HepG2 (cell line): ENCODE measurements around the gene AGTRAP. TPM values are rescaled to one million over a fixed set of nuclear protein-coding genes. Genes with fewer than 3 reads are reported as not detected.

ENCODE experiments used
- BHLHE40 ChIP-seq: IDR thresholded peaks from 2 replicates; pipeline ENCODE4 v1.6.1; 2011; ENCODE audit warnings: low read length, improper control_type of control experiment
- KLF9 ChIP-seq: IDR thresholded peaks from 2 replicates; pipeline ENCODE4 v1.6.1; 2016; ENCODE audit warnings: low read depth
- MLLT10 ChIP-seq: sonication (generic); formaldehyde crosslinking; IDR thresholded peaks from 2 replicates; pipeline ENCODE4 v1.4.0; 2020; ENCODE audit warnings: missing genetic modification reagents
- ZNF775 ChIP-seq: sonication (generic); formaldehyde crosslinking; IDR thresholded peaks from 2 replicates; pipeline ENCODE4 v1.4.0; 2020; ENCODE audit warnings: missing genetic modification reagents, mild to moderate bottlenecking, moderate library complexity, borderline replicate concordance
- polyA plus RNA-seq, 8 experiments: library from polyadenylated mRNA; depleted of rRNA in 3 of 8; stranded (reverse) in 7 of 8; unstranded in 1 of 8; fragments of >200 nt; fragmentation: Illumina TruSeq in 4 of 8; extraction: Trizol in 4 of 8; gene quantifications; 2 replicates each; pipeline versions ENCODE4 v1.2.1 to v1.2.3, GENCODE V29; 2011 to 2016; ENCODE audit warnings: low read depth in 4 of 8, missing spikeins in 1 of 8, mixed read lengths in 1 of 8; ENCODE audit not compliant: insufficient read depth in 1 of 8
- total RNA-seq, 5 experiments: library from RNA; depleted of rRNA; stranded (reverse); fragments of >200 nt; fragmentation: Illumina TruSeq; extraction: Trizol; gene quantifications; 2 replicates each; pipeline ENCODE4 v1.2.3, GENCODE V29; 2016; ENCODE audit warnings: low read depth in 1 of 5
- TF ChIP-seq, protein P1 (sequence below): sonication (generic); formaldehyde crosslinking; IDR thresholded peaks from 2 replicates; pipeline ENCODE4 v1.9.0; 2021; ENCODE audit warnings: missing genetic modification reagents, borderline replicate concordance
- TF ChIP-seq, protein P2 (sequence below): sonication (generic); formaldehyde crosslinking; IDR thresholded peaks from 2 replicates; pipeline ENCODE4 v1.4.0; 2020; ENCODE audit warnings: missing genetic modification reagents
- TF ChIP-seq, protein P3 (sequence below): sonication (generic); formaldehyde crosslinking; IDR thresholded peaks from 2 replicates; pipeline ENCODE4 v1.5.0; 2020; ENCODE audit warnings: missing genetic modification reagents
- TF ChIP-seq, protein P4 (sequence below): sonication (generic); formaldehyde crosslinking; IDR thresholded peaks from 2 replicates; pipeline ENCODE4 v1.5.1; 2020; ENCODE audit warnings: mild to moderate bottlenecking, missing genetic modification reagents, moderate library complexity
- TF ChIP-seq, protein P5 (sequence below): sonication (generic); formaldehyde crosslinking; IDR thresholded peaks from 2 replicates; pipeline ENCODE4 v1.5.1; 2020; ENCODE audit warnings: mild to moderate bottlenecking, missing genetic modification reagents, borderline replicate concordance

AGTRAP gene
- total and polyA plus RNA-seq, 2 of the 13 experiments (the other 11 are each of a cell fraction or from before 2014, with no cell fraction given): 28.3 to 32.0 TPM

DNA sequence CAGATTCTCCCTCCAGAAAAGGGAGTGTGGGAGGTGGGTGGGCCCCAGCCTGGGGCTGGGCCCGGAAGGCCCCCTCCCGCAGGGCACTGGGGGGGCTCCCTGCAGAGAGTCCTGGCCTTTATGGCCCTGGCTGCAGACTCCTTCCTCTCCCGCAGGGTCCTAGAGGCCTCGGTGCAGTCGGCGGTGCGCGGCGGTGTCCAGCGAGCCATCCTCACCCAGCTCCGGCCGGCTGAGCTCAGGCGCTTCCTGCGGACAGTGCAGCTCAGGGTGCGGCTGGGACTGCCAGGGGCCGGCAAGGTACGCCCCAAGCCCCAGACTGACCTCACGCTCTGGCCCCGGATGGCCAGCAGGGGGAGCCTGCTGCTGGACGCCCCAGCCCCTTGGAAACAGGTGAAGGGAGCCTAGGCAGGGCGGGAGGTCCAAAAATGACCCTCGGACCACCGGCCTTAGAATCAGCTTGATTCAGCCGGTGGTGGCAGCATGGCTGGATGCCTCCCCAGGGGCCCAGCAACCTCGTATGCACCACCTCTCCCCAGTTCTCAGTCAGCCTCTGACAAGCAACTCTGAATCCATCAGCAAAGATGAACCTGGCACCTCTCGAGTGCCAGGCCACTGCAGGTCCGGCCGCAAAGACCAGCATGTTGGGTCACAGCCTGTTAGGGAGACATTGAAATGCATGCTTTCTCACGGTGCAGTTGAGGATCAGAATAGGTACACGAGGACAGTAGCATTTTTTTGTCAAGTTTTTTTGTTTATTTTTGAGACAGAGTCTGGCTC is 49.2 kb downstream of the AGTRAP start (continued):
- TF ChIP-seq, protein P1, sequence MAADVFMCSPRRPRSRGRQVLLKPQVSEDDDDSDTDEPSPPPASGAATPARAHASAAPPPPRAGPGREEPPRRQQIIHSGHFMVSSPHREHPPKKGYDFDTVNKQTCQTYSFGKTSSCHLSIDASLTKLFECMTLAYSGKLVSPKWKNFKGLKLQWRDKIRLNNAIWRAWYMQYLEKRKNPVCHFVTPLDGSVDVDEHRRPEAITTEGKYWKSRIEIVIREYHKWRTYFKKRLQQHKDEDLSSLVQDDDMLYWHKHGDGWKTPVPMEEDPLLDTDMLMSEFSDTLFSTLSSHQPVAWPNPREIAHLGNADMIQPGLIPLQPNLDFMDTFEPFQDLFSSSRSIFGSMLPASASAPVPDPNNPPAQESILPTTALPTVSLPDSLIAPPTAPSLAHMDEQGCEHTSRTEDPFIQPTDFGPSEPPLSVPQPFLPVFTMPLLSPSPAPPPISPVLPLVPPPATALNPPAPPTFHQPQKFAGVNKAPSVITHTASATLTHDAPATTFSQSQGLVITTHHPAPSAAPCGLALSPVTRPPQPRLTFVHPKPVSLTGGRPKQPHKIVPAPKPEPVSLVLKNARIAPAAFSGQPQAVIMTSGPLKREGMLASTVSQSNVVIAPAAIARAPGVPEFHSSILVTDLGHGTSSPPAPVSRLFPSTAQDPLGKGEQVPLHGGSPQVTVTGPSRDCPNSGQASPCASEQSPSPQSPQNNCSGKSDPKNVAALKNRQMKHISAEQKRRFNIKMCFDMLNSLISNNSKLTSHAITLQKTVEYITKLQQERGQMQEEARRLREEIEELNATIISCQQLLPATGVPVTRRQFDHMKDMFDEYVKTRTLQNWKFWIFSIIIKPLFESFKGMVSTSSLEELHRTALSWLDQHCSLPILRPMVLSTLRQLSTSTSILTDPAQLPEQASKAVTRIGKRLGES (CRISPR knock-in tag): no peak
- TF ChIP-seq MLLT10 (CRISPR knock-in tag) (no peak), ZNF775 (CRISPR knock-in tag) (no peak), KLF9 (no peak), BHLHE40 (no peak)
- TF ChIP-seq, protein P2, sequence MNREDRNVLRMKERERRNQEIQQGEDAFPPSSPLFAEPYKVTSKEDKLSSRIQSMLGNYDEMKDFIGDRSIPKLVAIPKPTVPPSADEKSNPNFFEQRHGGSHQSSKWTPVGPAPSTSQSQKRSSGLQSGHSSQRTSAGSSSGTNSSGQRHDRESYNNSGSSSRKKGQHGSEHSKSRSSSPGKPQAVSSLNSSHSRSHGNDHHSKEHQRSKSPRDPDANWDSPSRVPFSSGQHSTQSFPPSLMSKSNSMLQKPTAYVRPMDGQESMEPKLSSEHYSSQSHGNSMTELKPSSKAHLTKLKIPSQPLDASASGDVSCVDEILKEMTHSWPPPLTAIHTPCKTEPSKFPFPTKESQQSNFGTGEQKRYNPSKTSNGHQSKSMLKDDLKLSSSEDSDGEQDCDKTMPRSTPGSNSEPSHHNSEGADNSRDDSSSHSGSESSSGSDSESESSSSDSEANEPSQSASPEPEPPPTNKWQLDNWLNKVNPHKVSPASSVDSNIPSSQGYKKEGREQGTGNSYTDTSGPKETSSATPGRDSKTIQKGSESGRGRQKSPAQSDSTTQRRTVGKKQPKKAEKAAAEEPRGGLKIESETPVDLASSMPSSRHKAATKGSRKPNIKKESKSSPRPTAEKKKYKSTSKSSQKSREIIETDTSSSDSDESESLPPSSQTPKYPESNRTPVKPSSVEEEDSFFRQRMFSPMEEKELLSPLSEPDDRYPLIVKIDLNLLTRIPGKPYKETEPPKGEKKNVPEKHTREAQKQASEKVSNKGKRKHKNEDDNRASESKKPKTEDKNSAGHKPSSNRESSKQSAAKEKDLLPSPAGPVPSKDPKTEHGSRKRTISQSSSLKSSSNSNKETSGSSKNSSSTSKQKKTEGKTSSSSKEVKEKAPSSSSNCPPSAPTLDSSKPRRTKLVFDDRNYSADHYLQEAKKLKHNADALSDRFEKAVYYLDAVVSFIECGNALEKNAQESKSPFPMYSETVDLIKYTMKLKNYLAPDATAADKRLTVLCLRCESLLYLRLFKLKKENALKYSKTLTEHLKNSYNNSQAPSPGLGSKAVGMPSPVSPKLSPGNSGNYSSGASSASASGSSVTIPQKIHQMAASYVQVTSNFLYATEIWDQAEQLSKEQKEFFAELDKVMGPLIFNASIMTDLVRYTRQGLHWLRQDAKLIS: no peak
- TF ChIP-seq, protein P3, sequence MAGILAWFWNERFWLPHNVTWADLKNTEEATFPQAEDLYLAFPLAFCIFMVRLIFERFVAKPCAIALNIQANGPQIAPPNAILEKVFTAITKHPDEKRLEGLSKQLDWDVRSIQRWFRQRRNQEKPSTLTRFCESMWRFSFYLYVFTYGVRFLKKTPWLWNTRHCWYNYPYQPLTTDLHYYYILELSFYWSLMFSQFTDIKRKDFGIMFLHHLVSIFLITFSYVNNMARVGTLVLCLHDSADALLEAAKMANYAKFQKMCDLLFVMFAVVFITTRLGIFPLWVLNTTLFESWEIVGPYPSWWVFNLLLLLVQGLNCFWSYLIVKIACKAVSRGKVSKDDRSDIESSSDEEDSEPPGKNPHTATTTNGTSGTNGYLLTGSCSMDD (CRISPR knock-in tag): no peak
- TF ChIP-seq, protein P4, sequence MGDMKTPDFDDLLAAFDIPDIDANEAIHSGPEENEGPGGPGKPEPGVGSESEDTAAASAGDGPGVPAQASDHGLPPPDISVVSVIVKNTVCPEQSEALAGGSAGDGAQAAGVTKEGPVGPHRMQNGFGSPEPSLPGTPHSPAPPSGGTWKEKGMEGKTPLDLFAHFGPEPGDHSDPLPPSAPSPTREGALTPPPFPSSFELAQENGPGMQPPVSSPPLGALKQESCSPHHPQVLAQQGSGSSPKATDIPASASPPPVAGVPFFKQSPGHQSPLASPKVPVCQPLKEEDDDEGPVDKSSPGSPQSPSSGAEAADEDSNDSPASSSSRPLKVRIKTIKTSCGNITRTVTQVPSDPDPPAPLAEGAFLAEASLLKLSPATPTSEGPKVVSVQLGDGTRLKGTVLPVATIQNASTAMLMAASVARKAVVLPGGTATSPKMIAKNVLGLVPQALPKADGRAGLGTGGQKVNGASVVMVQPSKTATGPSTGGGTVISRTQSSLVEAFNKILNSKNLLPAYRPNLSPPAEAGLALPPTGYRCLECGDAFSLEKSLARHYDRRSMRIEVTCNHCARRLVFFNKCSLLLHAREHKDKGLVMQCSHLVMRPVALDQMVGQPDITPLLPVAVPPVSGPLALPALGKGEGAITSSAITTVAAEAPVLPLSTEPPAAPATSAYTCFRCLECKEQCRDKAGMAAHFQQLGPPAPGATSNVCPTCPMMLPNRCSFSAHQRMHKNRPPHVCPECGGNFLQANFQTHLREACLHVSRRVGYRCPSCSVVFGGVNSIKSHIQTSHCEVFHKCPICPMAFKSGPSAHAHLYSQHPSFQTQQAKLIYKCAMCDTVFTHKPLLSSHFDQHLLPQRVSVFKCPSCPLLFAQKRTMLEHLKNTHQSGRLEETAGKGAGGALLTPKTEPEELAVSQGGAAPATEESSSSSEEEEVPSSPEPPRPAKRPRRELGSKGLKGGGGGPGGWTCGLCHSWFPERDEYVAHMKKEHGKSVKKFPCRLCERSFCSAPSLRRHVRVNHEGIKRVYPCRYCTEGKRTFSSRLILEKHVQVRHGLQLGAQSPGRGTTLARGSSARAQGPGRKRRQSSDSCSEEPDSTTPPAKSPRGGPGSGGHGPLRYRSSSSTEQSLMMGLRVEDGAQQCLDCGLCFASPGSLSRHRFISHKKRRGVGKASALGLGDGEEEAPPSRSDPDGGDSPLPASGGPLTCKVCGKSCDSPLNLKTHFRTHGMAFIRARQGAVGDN (CRISPR knock-in tag): peak; percentile 66; the same call in 1 of the 2 replicates
- TF ChIP-seq, protein P5, sequence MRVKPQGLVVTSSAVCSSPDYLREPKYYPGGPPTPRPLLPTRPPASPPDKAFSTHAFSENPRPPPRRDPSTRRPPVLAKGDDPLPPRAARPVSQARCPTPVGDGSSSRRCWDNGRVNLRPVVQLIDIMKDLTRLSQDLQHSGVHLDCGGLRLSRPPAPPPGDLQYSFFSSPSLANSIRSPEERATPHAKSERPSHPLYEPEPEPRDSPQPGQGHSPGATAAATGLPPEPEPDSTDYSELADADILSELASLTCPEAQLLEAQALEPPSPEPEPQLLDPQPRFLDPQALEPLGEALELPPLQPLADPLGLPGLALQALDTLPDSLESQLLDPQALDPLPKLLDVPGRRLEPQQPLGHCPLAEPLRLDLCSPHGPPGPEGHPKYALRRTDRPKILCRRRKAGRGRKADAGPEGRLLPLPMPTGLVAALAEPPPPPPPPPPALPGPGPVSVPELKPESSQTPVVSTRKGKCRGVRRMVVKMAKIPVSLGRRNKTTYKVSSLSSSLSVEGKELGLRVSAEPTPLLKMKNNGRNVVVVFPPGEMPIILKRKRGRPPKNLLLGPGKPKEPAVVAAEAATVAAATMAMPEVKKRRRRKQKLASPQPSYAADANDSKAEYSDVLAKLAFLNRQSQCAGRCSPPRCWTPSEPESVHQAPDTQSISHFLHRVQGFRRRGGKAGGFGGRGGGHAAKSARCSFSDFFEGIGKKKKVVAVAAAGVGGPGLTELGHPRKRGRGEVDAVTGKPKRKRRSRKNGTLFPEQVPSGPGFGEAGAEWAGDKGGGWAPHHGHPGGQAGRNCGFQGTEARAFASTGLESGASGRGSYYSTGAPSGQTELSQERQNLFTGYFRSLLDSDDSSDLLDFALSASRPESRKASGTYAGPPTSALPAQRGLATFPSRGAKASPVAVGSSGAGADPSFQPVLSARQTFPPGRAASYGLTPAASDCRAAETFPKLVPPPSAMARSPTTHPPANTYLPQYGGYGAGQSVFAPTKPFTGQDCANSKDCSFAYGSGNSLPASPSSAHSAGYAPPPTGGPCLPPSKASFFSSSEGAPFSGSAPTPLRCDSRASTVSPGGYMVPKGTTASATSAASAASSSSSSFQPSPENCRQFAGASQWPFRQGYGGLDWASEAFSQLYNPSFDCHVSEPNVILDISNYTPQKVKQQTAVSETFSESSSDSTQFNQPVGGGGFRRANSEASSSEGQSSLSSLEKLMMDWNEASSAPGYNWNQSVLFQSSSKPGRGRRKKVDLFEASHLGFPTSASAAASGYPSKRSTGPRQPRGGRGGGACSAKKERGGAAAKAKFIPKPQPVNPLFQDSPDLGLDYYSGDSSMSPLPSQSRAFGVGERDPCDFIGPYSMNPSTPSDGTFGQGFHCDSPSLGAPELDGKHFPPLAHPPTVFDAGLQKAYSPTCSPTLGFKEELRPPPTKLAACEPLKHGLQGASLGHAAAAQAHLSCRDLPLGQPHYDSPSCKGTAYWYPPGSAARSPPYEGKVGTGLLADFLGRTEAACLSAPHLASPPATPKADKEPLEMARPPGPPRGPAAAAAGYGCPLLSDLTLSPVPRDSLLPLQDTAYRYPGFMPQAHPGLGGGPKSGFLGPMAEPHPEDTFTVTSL (CRISPR knock-in tag): no peak
